CD14-positive monocyte (primary cell): ENCODE measurements around the gene GFOD1. TPM values are rescaled to one million over a fixed set of nuclear protein-coding genes. Genes with fewer than 3 reads are reported as not detected.

Source experiments
- DNase-seq, 3 donors: peaks; one replicate each; pipeline ENCODE4 v3.0.0-alpha.2; 2011 to 2022
- H2AFZ ChIP-seq: 2 replicates; pipeline ENCODE4 v1.6.0; 2012; ENCODE audit warnings: mild to moderate bottlenecking, low read depth, low read length, inconsistent platforms; ENCODE audit not compliant: insufficient read depth, poor library complexity, severe bottlenecking
- H3K27ac ChIP-seq, 2 donors: 1 replicate in 1 of 2; 2 replicates in 1 of 2; pipeline ENCODE4 v1.5.1; 2012 to 2013; ENCODE audit warnings: low read length in 2 of 2, control low read depth in 1 of 2, inconsistent platforms in 1 of 2, low read depth in 1 of 2, mild to moderate bottlenecking in 1 of 2
- H3K27me3 ChIP-seq, 2 donors: one replicate each; pipeline versions ENCODE4 v1.6.0 to v1.6.1; 2011 to 2013; ENCODE audit warnings: low read length in 2 of 2; ENCODE audit not compliant: control insufficient read depth in 2 of 2, insufficient read depth in 2 of 2
- H3K36me3 ChIP-seq, 2 donors: replicated peaks in 1 of 2; 1 replicate in 1 of 2; 2 replicates in 1 of 2; pipeline versions ENCODE4 v1.5.1 to v1.6.1; 2012 to 2013; ENCODE audit warnings: low read length in 2 of 2, control low read depth in 1 of 2, inconsistent platforms in 1 of 2, mild to moderate bottlenecking in 1 of 2; ENCODE audit not compliant: insufficient read depth in 2 of 2, control insufficient read depth in 1 of 2
- H3K4me1 ChIP-seq, 2 donors: 1 replicate in 1 of 2; 2 replicates in 1 of 2; pipeline versions ENCODE4 v1.5.1 to v1.6.1; 2012 to 2013; ENCODE audit warnings: low read length in 2 of 2, control low read depth in 1 of 2, inconsistent platforms in 1 of 2, mild to moderate bottlenecking in 1 of 2, moderate library complexity in 1 of 2; ENCODE audit not compliant: insufficient read depth in 2 of 2, control insufficient read depth in 1 of 2
- H3K4me2 ChIP-seq: replicated peaks from 2 replicates; pipeline ENCODE3; 2012; ENCODE audit warnings: low read length, moderate library complexity, mild to moderate bottlenecking; ENCODE audit not compliant: poor library complexity, severe bottlenecking; ENCODE audit errors: extremely low read depth
- H3K4me3 ChIP-seq, 3 experiments: fragments of 200-600 bp in 1 of 3; sonication (generic) in 1 of 3; replicated peaks in 1 of 3; 1 replicate in 2 of 3; 2 replicates in 1 of 3; pipeline ENCODE4 v1.5.1; 2011 to 2013; ENCODE audit warnings: low read length in 3 of 3, mild to moderate bottlenecking in 3 of 3, control low read depth in 2 of 3, low read depth in 2 of 3, inconsistent platforms in 1 of 3, moderate library complexity in 1 of 3
- H3K79me2 ChIP-seq: 2 replicates; pipeline ENCODE4 v1.6.0; 2012; ENCODE audit warnings: mild to moderate bottlenecking, control low read depth, inconsistent platforms, low read length, moderate library complexity; ENCODE audit not compliant: insufficient read depth
- H3K9ac ChIP-seq: 2 replicates; pipeline ENCODE4 v1.6.0; 2017; ENCODE audit warnings: low read length, mild to moderate bottlenecking; ENCODE audit not compliant: insufficient read depth, poor library complexity, severe bottlenecking
- H3K9me3 ChIP-seq, 2 donors: replicated peaks in 1 of 2; 1 replicate in 1 of 2; 2 replicates in 1 of 2; pipeline versions ENCODE4 v1.5.1 to v1.6.1; 2012 to 2013; ENCODE audit warnings: low read length in 2 of 2, control low read depth in 1 of 2; ENCODE audit not compliant: control insufficient read depth in 1 of 2, insufficient read depth in 1 of 2
- H4K20me1 ChIP-seq: 2 replicates; pipeline ENCODE4 v1.6.0; 2012; ENCODE audit warnings: mild to moderate bottlenecking, low read length, control low read depth, moderate library complexity; ENCODE audit not compliant: insufficient read depth
- H3K27ac Mint-ChIP-seq, 7 donors: one replicate each; pipeline ENCODE4 v1.8.0; 2020; ENCODE audit warnings: mild to moderate bottlenecking in 7 of 7, mixed read lengths in 7 of 7, moderate library complexity in 6 of 7, inconsistent platforms in 2 of 7
- H3K27me3 Mint-ChIP-seq, 3 donors: one replicate each; pipeline ENCODE4 v1.8.0; 2021 to 2022; ENCODE audit warnings: low read depth in 3 of 3, mild to moderate bottlenecking in 3 of 3, mixed read lengths in 3 of 3, moderate library complexity in 3 of 3, inconsistent platforms in 1 of 3
- H3K36me3 Mint-ChIP-seq, 2 donors: one replicate each; pipeline ENCODE4 v1.8.0; 2020; ENCODE audit warnings: mixed read lengths in 2 of 2, inconsistent platforms in 1 of 2, mild to moderate bottlenecking in 1 of 2
- H3K4me1 Mint-ChIP-seq: one replicate; pipeline ENCODE4 v1.8.0; 2020; ENCODE audit warnings: mild to moderate bottlenecking, mixed read lengths
- H3K4me3 Mint-ChIP-seq, 2 donors: one replicate each; pipeline ENCODE4 v1.8.0; 2020; ENCODE audit warnings: mild to moderate bottlenecking in 2 of 2, mixed read lengths in 2 of 2, moderate library complexity in 1 of 2
- H3K9me3 Mint-ChIP-seq, 7 donors: one replicate each; pipeline ENCODE4 v1.8.0; 2020 to 2022; ENCODE audit warnings: mixed read lengths in 7 of 7, mild to moderate bottlenecking in 6 of 7, moderate library complexity in 6 of 7, inconsistent platforms in 2 of 7
- CTCF ChIP-seq: fragments of 200-600 bp; IDR thresholded peaks from one replicate; pipeline ENCODE4 v1.8.0; 2022; ENCODE audit warnings: antibody characterized with exemption, mild to moderate bottlenecking
- WGBS: methylation state at CpG from one replicate; pipeline ENCODE4 v1.1.5; 2013; ENCODE audit warnings: missing lambda C conversion rate; ENCODE audit not compliant: insufficient coverage; 5-methylcytosine and 5-hydroxymethylcytosine counted together
- intact Hi-C, 2 donors: fragments of 100-400 bp; cut with micrococcal nuclease; formaldehyde crosslinking; loops; one replicate each; pipeline versions ENCODE4 v1.15.0 to v1.15.1; 2023
- polyA plus RNA-seq, 3 donors: library from polyadenylated mRNA; depleted of rRNA in 1 of 3; unstranded in 2 of 3; stranded (reverse) in 1 of 3; fragments of 300-500 nt in 2 of 3; fragments of >200 nt in 1 of 3; fragmentation: Illumina TruSeq in 2 of 3; gene quantifications; 1 replicate in 2 of 3; 2 replicates in 1 of 3; pipeline ENCODE4 v1.2.3, GENCODE V29; 2012 to 2021

The GFOD1 gene
- polyA plus RNA-seq, 3 donors, result 2.4 to 8.7 (median 2.4) TPM

- Mint-ChIP-seq H3K9me3 (peaks cover 0 to 2% (median 0%) of the 10 kb centered on the region in 7 donors), H3K27me3 (peaks cover 0 to 2% (median 0%) of the 10 kb centered on the region in 3 donors), H3K36me3 (peaks cover 3 to 4% of the 10 kb centered on the region in 2 donors), H3K4me1 (peaks cover 48% of the 10 kb centered on the region), H3K4me3 (no peak overlapping the region), H3K27ac (no peak overlapping the region)
- no peak for DNase-seq
- intact Hi-C loops, result no loop called here
- no peak for TF ChIP-seq CTCF
- Histone ChIP-seq H3K9me3 (no peaks in the 10 kb centered on the region), H3K36me3 (no peaks in the 10 kb centered on the region), H3K4me1 (peaks cover 37 to 40% of the 10 kb centered on the region in 2 donors), H4K20me1 (no peaks in the 10 kb centered on the region), H3K9ac (no peak overlapping the region), H2AFZ (no peak overlapping the region), H3K27me3 (no peaks in the 10 kb centered on the region), H3K4me3 (no peak overlapping the region), H3K4me2 (no peak overlapping the region), H3K27ac (no peak overlapping the region), H3K79me2 (no peaks in the 10 kb centered on the region)
- 100% methylated on average over 2 of the region's 2 CpGs for WGBS
These were observed 128.9 kb downstream of the GFOD1 start for GRCh38 chr6:13358511-13358910.

- Histone ChIP-seq H3K9me3 (no peaks in the 10 kb centered on the region), H3K4me1 (peaks cover 38 to 44% of the 10 kb centered on the region in 2 donors), H3K27me3 (no peaks in the 10 kb centered on the region), H2AFZ (no peak overlapping the region), H3K36me3 (no peaks in the 10 kb centered on the region), H3K4me2 (no peak overlapping the region), H3K9ac (no peak overlapping the region), H4K20me1 (no peaks in the 10 kb centered on the region), H3K27ac (no peak overlapping the region), H3K4me3 (no peak overlapping the region), H3K79me2 (no peaks in the 10 kb centered on the region)
- H3K9me3 Mint-ChIP-seq, result peaks cover 0 to 2% (median 0%) of the 10 kb centered on the region in 7 donors
- no peak for DNase-seq
- peaks cover 0 to 4% of the 10 kb centered on the region in 2 donors for H3K36me3 Mint-ChIP-seq
- TF ChIP-seq CTCF, result no peak
- no peak overlapping the region for H3K4me3 Mint-ChIP-seq
- no peak overlapping the region for H3K27ac Mint-ChIP-seq
- H3K27me3 Mint-ChIP-seq, result peaks cover 0 to 2% (median 0%) of the 10 kb centered on the region in 3 donors
- peaks cover 50% of the 10 kb centered on the region for H3K4me1 Mint-ChIP-seq
- intact Hi-C loops, result no loop called here
- WGBS, result 92% methylated on average over 12 of the region's 14 CpGs
These were observed 129.8 kb downstream of the GFOD1 start for GRCh38 chr6:13357551-13358075.
